LNCaP clone FGC (cell line): Measurements from ENCODE around the gene APAF1.

Source experiments
- DNase-seq: peaks from one replicate; pipeline ENCODE4 v3.0.0-alpha.2; 2011; ENCODE audit warnings: low read depth
- H3K4me3 ChIP-seq: 2 replicates; pipeline ENCODE4 v1.5.1; 2011; ENCODE audit warnings: mild to moderate bottlenecking, low read depth, low read length, control low read depth
- TF ChIP-seq, protein P1 (sequence below): IDR thresholded peaks from 2 replicates; pipeline ENCODE4 v1.5.1; 2012; ENCODE audit warnings: mild to moderate bottlenecking; ENCODE audit not compliant: control insufficient read depth, insufficient read depth; ENCODE audit errors: extremely low read depth

APAF1 gene

GRCh38 chr12:98671459-98671858, 26.4 kb downstream of the APAF1 start:
- H3K4me3 ChIP-seq, result no peak overlapping the region
- DNase-seq, result no peak
- TF ChIP-seq, protein P1, sequence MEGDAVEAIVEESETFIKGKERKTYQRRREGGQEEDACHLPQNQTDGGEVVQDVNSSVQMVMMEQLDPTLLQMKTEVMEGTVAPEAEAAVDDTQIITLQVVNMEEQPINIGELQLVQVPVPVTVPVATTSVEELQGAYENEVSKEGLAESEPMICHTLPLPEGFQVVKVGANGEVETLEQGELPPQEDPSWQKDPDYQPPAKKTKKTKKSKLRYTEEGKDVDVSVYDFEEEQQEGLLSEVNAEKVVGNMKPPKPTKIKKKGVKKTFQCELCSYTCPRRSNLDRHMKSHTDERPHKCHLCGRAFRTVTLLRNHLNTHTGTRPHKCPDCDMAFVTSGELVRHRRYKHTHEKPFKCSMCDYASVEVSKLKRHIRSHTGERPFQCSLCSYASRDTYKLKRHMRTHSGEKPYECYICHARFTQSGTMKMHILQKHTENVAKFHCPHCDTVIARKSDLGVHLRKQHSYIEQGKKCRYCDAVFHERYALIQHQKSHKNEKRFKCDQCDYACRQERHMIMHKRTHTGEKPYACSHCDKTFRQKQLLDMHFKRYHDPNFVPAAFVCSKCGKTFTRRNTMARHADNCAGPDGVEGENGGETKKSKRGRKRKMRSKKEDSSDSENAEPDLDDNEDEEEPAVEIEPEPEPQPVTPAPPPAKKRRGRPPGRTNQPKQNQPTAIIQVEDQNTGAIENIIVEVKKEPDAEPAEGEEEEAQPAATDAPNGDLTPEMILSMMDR, result no peak

GRCh38 chr12:98674841-98675240, 29.8 kb downstream of the APAF1 start:
- TF ChIP-seq, protein P1, result no peak

DNA sequence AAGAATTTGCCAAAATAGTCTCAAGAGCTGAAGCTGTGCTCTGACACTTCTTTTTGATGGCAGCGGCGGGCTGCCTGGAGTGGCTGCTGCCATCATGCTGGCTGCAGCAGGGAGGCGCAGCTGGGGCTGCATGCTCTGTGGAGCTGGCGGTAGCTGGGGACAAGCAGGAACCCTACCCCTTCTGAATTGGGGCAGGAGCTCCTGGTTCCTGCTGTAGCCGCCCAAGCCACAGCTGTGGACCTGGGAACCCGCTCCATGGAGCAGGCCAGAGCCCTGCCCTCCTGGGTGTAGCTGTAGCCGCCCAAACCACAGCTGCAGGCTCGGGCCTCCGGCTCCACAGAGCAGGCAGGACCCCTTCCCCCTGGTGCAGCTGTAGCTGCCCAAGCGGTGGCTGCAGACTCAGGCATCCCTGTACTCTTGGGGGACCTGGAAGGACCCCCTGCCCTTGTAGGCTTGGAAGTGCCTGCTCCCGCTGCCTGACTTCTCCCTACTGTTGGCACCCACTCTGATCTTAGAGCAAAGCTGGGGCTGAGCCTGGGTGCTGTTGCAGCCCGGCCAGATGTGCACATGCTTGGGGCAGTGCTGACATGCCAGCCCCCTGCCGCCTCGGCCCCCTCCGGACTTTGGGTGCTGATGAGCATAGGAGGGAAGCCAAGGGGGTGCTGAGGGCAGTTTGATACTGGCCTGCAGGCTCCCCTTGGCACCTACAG, 33.3 kb downstream of the APAF1 start:
- TF ChIP-seq, protein P1, result no peak
- DNase-seq, result no peak
- H3K4me3 ChIP-seq, result no peak overlapping the region

More at GRCh38 chr12:98674841-98675240, 29.8 kb downstream of the APAF1 start:
- no peak for DNase-seq
- no peak overlapping the region for H3K4me3 ChIP-seq

GRCh38 chr12:98678946-98679610, 34.0 kb downstream of the APAF1 start:
- TF ChIP-seq, protein P1, result no peak
- DNase-seq, result no peak
- no peak overlapping the region for H3K4me3 ChIP-seq

DNA sequence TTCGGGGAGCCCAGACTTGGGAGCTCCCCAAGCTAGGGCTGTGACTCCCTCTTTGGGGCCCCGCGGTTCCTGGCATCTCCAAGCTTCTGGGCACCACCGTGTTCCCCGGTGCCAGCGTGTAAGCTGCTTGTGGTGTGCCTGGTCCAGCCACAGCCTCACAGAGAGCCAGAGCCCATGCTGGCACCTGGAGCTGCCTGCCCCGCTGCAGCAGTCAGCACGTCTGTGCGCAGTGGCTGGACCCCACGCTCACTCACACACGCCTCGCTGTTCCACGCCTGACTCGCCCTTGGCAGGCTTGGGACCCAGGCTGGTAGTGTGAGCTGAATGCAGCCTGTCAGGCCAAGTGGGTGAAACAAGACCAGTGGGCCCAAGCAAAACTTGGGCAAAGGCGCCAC, 34.5 kb downstream of the APAF1 start:
- no peak overlapping the region for H3K4me3 ChIP-seq
- DNase-seq, result no peak
- TF ChIP-seq, protein P1, result no peak

GRCh38 chr12:98684199-98684598, 39.1 kb downstream of the APAF1 start:
- no peak for DNase-seq
- TF ChIP-seq, protein P1, result no peak
- H3K4me3 ChIP-seq, result no peak overlapping the region
